HepG2 (cell line): ENCODE data around the gene ZMYND10.

ENCODE experiments used
- CBX5 ChIP-seq: sonication (generic); formaldehyde crosslinking; IDR thresholded peaks from 2 replicates; pipeline ENCODE4 v1.4.0; 2020; ENCODE audit warnings: missing genetic modification reagents, borderline replicate concordance
- CHD2 ChIP-seq: IDR thresholded peaks from 2 replicates; pipeline ENCODE4 v1.6.1; 2011; ENCODE audit warnings: low read depth, low read length, improper control_type of control experiment
- CTCF ChIP-seq: sonication (generic); formaldehyde crosslinking; IDR thresholded peaks from 2 replicates; pipeline ENCODE4 v1.5.0; 2020; ENCODE audit warnings: mild to moderate bottlenecking, missing genetic modification reagents, moderate library complexity
- FOXP4 ChIP-seq: sonication (generic); formaldehyde crosslinking; IDR thresholded peaks from 2 replicates; pipeline ENCODE4 v1.4.0; 2020; ENCODE audit warnings: missing genetic modification reagents
- HNF4G ChIP-seq, 2 experiments: sonication (generic) in 1 of 2; formaldehyde crosslinking in 1 of 2; IDR thresholded peaks; 2 replicates each; pipeline versions ENCODE4 v1.4.0 to v1.6.1; 2011 to 2020; ENCODE audit warnings: borderline replicate concordance in 2 of 2, low read depth in 2 of 2, mild to moderate bottlenecking in 2 of 2, low read length in 1 of 2, missing genetic modification reagents in 1 of 2, moderate library complexity in 1 of 2
- MED1 ChIP-seq: sonication (generic); formaldehyde crosslinking; IDR thresholded peaks from 2 replicates; pipeline ENCODE4 v1.4.0; 2020; ENCODE audit warnings: missing genetic modification reagents
- MEF2D ChIP-seq: sonication (generic); formaldehyde crosslinking; IDR thresholded peaks from 2 replicates; pipeline ENCODE4 v1.5.1; 2020; ENCODE audit warnings: mild to moderate bottlenecking, missing genetic modification reagents
- NR2F1 ChIP-seq, 2 experiments: fragments of 450-650 bp in 1 of 2; formaldehyde crosslinking in 1 of 2; IDR thresholded peaks; 2 replicates each; pipeline versions ENCODE4 v1.5.0 to v1.6.1; 2016 to 2020; ENCODE audit warnings: mild to moderate bottlenecking in 1 of 2, missing compliant biosample characterization in 1 of 2, missing genetic modification reagents in 1 of 2, moderate library complexity in 1 of 2
- RAD51 ChIP-seq: fragments of 450-650 bp; IDR thresholded peaks from 2 replicates; pipeline ENCODE4 v1.6.1; 2016; ENCODE audit warnings: borderline replicate concordance
- RNF219 ChIP-seq: sonication (generic); formaldehyde crosslinking; IDR thresholded peaks from 2 replicates; pipeline ENCODE4 v1.5.0; 2020; ENCODE audit warnings: mild to moderate bottlenecking, missing genetic modification reagents
- SP4 ChIP-seq: sonication (generic); formaldehyde crosslinking; IDR thresholded peaks from 2 replicates; pipeline ENCODE4 v1.8.1; 2023; ENCODE audit warnings: mild to moderate bottlenecking, missing genetic modification reagents
- YEATS4 ChIP-seq: sonication (generic); formaldehyde crosslinking; IDR thresholded peaks from 2 replicates; pipeline ENCODE4 v1.4.0; 2020; ENCODE audit warnings: missing genetic modification reagents, borderline replicate concordance
- TF ChIP-seq, protein P1 (sequence below): sonication (generic); formaldehyde crosslinking; IDR thresholded peaks from 2 replicates; pipeline ENCODE4 v1.4.0; 2020; ENCODE audit warnings: missing genetic modification reagents
- TF ChIP-seq, protein P2 (sequence below): sonication (generic); formaldehyde crosslinking; IDR thresholded peaks from 2 replicates; pipeline ENCODE4 v1.4.0; 2020; ENCODE audit warnings: missing genetic modification reagents, borderline replicate concordance

DNA sequence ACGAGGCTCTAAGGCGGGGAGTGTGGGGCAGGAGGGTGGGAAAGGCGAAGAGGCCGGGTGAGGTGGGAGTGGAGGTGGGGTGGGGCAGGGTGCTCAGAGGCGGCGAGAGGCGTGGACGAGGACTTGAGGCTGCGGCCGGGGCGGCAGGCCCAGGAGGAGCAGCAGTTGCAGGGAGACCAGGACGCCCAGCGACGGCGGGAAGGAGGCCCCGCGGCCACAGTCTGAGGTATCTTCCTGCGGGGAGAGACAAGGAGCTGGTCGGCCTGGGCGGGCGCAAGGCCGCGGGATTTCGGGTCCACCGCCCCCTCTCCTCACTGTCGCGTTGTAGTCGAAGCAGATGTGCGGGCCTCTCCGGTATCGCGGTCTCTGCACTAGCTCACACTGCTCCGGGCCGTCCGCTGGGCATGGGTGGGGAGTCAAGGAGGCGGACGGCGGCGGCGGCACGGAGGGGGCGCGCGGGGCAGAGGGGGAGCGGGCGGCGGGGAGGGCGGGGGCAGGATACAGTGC is 19.1 kb upstream of the ZMYND10 start:
- TF ChIP-seq, protein P1, sequence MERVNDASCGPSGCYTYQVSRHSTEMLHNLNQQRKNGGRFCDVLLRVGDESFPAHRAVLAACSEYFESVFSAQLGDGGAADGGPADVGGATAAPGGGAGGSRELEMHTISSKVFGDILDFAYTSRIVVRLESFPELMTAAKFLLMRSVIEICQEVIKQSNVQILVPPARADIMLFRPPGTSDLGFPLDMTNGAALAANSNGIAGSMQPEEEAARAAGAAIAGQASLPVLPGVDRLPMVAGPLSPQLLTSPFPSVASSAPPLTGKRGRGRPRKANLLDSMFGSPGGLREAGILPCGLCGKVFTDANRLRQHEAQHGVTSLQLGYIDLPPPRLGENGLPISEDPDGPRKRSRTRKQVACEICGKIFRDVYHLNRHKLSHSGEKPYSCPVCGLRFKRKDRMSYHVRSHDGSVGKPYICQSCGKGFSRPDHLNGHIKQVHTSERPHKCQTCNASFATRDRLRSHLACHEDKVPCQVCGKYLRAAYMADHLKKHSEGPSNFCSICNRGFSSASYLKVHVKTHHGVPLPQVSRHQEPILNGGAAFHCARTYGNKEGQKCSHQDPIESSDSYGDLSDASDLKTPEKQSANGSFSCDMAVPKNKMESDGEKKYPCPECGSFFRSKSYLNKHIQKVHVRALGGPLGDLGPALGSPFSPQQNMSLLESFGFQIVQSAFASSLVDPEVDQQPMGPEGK (CRISPR knock-in tag) = no peak
- TF ChIP-seq MEF2D (CRISPR knock-in tag) = no peak
- no peak for TF ChIP-seq SP4 (CRISPR knock-in tag)
- no peak for TF ChIP-seq MED1 (CRISPR knock-in tag)
- TF ChIP-seq RAD51 = no peak
- TF ChIP-seq CHD2 = no peak
- TF ChIP-seq HNF4G (IDR thresholded peaks at IDR 0.05; ENCODE audit: borderline replicate concordance, low read depth, low read length) = no peak
- no peak for TF ChIP-seq HNF4G (CRISPR knock-in tag; IDR thresholded peaks at IDR 0.05; ENCODE audit: borderline replicate concordance, low read depth)
- no peak for TF ChIP-seq CTCF (CRISPR knock-in tag)
- TF ChIP-seq YEATS4 = no peak
- TF ChIP-seq, protein P2, sequence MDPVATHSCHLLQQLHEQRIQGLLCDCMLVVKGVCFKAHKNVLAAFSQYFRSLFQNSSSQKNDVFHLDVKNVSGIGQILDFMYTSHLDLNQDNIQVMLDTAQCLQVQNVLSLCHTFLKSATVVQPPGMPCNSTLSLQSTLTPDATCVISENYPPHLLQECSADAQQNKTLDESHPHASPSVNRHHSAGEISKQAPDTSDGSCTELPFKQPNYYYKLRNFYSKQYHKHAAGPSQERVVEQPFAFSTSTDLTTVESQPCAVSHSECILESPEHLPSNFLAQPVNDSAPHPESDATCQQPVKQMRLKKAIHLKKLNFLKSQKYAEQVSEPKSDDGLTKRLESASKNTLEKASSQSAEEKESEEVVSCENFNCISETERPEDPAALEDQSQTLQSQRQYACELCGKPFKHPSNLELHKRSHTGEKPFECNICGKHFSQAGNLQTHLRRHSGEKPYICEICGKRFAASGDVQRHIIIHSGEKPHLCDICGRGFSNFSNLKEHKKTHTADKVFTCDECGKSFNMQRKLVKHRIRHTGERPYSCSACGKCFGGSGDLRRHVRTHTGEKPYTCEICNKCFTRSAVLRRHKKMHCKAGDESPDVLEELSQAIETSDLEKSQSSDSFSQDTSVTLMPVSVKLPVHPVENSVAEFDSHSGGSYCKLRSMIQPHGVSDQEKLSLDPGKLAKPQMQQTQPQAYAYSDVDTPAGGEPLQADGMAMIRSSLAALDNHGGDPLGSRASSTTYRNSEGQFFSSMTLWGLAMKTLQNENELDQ (CRISPR knock-in tag) = no peak
- no peak for TF ChIP-seq NR2F1 (CRISPR knock-in tag; IDR thresholded peaks at IDR 0.05)
- no peak for TF ChIP-seq FOXP4 (CRISPR knock-in tag)
- no peak for TF ChIP-seq RNF219 (CRISPR knock-in tag)
- TF ChIP-seq CBX5 (CRISPR knock-in tag) = no peak
